DND-41 (cell line): Measurements from ENCODE around the gene GPR37L1.

Experiments
- CTCF ChIP-seq: IDR thresholded peaks from 2 replicates; pipeline ENCODE4 v1.5.1; 2012; ENCODE audit warnings: borderline replicate concordance, low read length, moderate library complexity, mild to moderate bottlenecking; ENCODE audit not compliant: poor library complexity, severe bottlenecking; ENCODE audit errors: extremely low read depth
- EZH2 ChIP-seq: IDR thresholded peaks from 3 replicates; pipeline ENCODE4 v1.6.1; 2012; ENCODE audit warnings: borderline replicate concordance, low read depth, mild to moderate bottlenecking, moderate library complexity, low read length, inconsistent platforms; ENCODE audit not compliant: severe bottlenecking

DNA sequence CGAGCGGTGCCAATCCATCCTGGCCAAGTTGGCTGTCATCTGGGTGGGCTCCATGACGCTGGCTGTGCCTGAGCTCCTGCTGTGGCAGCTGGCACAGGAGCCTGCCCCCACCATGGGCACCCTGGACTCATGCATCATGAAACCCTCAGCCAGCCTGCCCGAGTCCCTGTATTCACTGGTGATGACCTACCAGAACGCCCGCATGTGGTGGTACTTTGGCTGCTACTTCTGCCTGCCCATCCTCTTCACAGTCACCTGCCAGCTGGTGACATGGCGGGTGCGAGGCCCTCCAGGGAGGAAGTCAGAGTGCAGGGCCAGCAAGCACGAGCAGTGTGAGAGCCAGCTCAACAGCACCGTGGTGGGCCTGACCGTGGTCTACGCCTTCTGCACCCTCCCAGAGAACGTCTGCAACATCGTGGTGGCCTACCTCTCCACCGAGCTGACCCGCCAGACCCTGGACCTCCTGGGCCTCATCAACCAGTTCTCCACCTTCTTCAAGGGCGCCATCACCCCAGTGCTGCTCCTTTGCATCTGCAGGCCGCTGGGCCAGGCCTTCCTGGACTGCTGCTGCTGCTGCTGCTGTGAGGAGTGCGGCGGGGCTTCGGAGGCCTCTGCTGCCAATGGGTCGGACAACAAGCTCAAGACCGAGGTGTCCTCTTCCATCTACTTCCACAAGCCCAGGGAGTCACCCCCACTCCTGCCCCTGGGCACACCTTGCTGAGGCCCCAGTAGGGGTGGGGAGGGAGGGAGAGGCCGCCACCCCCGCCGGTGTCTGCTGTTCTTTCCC is 5.3 kb downstream of the GPR37L1 start:
- TF ChIP-seq CTCF (no peak), EZH2 (no peak)
